Measurements from ENCODE around the gene RPS26. TPM values are rescaled to one million over a fixed set of nuclear protein-coding genes. Genes with fewer than 3 reads are reported as not detected.

The RPS26 gene
- total and polyA plus RNA-seq, 2 of the 13 experiments (the other 11 are each of a cell fraction or from before 2014, with no cell fraction given): 150 to 421 TPM

DNA sequence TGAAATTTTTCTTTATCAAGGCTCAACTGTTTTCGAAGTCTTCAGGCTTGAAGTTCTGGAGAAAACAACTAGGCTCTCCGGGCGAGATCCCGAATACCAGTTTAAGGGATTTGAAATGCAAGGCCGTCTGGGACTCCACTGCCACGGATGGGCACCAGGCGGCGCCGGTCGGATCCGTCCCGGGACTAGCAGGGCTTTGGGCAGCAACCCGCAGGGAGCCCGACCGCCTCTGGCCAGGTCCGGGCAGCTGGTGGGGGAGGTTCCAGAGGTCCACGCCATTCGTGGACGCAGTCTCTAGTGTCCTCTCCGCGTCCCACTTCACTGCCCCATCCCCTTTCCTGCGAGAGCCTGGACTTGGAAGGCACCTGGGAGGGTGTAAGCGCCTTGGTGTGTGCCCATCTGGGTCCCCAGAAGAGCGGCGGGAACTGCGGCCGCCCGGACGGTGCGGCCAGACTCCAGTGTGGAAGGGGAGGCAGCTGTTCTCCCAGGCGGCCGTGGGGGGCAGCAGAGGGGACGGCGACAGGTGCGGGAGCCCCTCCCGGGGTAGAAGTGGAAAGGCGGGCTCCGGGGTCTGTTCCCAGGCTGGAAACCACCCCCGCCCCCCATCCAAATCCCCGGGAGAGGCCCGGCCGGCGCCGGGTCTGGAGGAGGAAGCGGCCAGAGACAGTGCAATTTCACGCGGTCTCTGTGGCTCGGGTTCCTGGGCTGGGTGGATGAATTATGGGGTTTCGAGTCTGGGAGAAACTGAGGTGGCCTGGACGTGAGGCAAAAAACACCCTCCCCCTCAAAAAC lies 37.4 kb downstream of the RPS26 start (continued):
- TF ChIP-seq, protein P1, sequence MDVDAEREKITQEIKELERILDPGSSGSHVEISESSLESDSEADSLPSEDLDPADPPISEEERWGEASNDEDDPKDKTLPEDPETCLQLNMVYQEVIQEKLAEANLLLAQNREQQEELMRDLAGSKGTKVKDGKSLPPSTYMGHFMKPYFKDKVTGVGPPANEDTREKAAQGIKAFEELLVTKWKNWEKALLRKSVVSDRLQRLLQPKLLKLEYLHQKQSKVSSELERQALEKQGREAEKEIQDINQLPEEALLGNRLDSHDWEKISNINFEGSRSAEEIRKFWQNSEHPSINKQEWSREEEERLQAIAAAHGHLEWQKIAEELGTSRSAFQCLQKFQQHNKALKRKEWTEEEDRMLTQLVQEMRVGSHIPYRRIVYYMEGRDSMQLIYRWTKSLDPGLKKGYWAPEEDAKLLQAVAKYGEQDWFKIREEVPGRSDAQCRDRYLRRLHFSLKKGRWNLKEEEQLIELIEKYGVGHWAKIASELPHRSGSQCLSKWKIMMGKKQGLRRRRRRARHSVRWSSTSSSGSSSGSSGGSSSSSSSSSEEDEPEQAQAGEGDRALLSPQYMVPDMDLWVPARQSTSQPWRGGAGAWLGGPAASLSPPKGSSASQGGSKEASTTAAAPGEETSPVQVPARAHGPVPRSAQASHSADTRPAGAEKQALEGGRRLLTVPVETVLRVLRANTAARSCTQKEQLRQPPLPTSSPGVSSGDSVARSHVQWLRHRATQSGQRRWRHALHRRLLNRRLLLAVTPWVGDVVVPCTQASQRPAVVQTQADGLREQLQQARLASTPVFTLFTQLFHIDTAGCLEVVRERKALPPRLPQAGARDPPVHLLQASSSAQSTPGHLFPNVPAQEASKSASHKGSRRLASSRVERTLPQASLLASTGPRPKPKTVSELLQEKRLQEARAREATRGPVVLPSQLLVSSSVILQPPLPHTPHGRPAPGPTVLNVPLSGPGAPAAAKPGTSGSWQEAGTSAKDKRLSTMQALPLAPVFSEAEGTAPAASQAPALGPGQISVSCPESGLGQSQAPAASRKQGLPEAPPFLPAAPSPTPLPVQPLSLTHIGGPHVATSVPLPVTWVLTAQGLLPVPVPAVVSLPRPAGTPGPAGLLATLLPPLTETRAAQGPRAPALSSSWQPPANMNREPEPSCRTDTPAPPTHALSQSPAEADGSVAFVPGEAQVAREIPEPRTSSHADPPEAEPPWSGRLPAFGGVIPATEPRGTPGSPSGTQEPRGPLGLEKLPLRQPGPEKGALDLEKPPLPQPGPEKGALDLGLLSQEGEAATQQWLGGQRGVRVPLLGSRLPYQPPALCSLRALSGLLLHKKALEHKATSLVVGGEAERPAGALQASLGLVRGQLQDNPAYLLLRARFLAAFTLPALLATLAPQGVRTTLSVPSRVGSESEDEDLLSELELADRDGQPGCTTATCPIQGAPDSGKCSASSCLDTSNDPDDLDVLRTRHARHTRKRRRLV (CRISPR knock-in tag; IDR thresholded peaks at IDR 0.05): no peak
- 0 out of 2 replicates have a peak, but pooled peaks have one; percentile 37 for TF ChIP-seq NAIF1 (CRISPR knock-in tag; IDR thresholded peaks at IDR 0.05; ENCODE audit: borderline replicate concordance)
- no peak for TF ChIP-seq ZFP82 (CRISPR knock-in tag; IDR thresholded peaks at IDR 0.05; ENCODE audit: borderline replicate concordance)
- TF ChIP-seq KDM6A (CRISPR knock-in tag; IDR thresholded peaks at IDR 0.05; ENCODE audit: low read depth): no peak
- 0 out of 2 replicates have a peak, but pooled peaks have one; percentile 36 for TF ChIP-seq GATAD1 (CRISPR knock-in tag; IDR thresholded peaks at IDR 0.05)
- peak; percentile 34; the same call in 1 of the 2 replicates for TF ChIP-seq SATB2 (CRISPR knock-in tag; IDR thresholded peaks at IDR 0.05)
- TF ChIP-seq ZNF501 (CRISPR knock-in tag; IDR thresholded peaks at IDR 0.05): 0 out of 2 replicates have a peak, but pooled peaks have one; percentile 33
- peak; percentile 79; the same call in 1 of the 2 replicates for TF ChIP-seq PCBP1 (IDR thresholded peaks at IDR 0.05; ENCODE audit: borderline replicate concordance, low read depth, low read length)
- no peak for TF ChIP-seq ZFYVE20 (CRISPR knock-in tag; IDR thresholded peaks at IDR 0.05; ENCODE audit: borderline replicate concordance, low read depth)
- TF ChIP-seq ZSCAN22 (CRISPR knock-in tag; IDR thresholded peaks at IDR 0.05): no peak
- TF ChIP-seq, protein P2, sequence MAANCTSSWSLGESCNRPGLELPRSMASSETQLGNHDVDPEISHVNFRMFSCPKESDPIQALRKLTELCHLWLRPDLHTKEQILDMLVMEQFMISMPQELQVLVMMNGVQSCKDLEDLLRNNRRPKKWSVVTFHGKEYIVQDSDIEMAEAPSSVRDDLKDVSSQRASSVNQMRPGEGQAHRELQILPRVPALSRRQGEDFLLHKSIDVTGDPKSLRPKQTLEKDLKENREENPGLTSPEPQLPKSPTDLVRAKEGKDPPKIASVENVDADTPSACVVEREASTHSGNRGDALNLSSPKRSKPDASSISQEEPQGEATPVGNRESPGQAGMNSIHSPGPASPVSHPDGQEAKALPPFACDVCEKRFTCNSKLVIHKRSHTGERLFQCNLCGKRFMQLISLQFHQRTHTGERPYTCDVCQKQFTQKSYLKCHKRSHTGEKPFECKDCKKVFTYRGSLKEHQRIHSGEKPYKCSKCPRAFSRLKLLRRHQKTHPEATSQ (CRISPR knock-in tag; IDR thresholded peaks at IDR 0.05; ENCODE audit: borderline replicate concordance): no peak
- TF ChIP-seq NFE2L1 (CRISPR knock-in tag; IDR thresholded peaks at IDR 0.05; ENCODE audit: borderline replicate concordance): no peak
- no peak for TF ChIP-seq HMGA1 (CRISPR knock-in tag; conservative IDR thresholded peaks at IDR 0.05)
- peak; percentile 78 for TF ChIP-seq PHF8 (CRISPR knock-in tag; IDR thresholded peaks at IDR 0.05)
- TF ChIP-seq ZBTB38 (CRISPR knock-in tag; IDR thresholded peaks at IDR 0.05): no peak
- TF ChIP-seq, protein P3, sequence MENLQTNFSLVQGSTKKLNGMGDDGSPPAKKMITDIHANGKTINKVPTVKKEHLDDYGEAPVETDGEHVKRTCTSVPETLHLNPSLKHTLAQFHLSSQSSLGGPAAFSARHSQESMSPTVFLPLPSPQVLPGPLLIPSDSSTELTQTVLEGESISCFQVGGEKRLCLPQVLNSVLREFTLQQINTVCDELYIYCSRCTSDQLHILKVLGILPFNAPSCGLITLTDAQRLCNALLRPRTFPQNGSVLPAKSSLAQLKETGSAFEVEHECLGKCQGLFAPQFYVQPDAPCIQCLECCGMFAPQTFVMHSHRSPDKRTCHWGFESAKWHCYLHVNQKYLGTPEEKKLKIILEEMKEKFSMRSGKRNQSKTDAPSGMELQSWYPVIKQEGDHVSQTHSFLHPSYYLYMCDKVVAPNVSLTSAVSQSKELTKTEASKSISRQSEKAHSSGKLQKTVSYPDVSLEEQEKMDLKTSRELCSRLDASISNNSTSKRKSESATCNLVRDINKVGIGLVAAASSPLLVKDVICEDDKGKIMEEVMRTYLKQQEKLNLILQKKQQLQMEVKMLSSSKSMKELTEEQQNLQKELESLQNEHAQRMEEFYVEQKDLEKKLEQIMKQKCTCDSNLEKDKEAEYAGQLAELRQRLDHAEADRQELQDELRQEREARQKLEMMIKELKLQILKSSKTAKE (CRISPR knock-in tag; IDR thresholded peaks at IDR 0.05; ENCODE audit: borderline replicate concordance): no peak
- TF ChIP-seq, protein P4, sequence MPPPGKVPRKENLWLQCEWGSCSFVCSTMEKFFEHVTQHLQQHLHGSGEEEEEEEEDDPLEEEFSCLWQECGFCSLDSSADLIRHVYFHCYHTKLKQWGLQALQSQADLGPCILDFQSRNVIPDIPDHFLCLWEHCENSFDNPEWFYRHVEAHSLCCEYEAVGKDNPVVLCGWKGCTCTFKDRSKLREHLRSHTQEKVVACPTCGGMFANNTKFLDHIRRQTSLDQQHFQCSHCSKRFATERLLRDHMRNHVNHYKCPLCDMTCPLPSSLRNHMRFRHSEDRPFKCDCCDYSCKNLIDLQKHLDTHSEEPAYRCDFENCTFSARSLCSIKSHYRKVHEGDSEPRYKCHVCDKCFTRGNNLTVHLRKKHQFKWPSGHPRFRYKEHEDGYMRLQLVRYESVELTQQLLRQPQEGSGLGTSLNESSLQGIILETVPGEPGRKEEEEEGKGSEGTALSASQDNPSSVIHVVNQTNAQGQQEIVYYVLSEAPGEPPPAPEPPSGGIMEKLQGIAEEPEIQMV (CRISPR knock-in tag; IDR thresholded peaks at IDR 0.05; ENCODE audit: low read depth): peak; percentile 60; the same call in 1 of the 2 replicates
- no peak for TF ChIP-seq SP2 (CRISPR knock-in tag; IDR thresholded peaks at IDR 0.05)
- TF ChIP-seq SOX5 (CRISPR knock-in tag; IDR thresholded peaks at IDR 0.05; ENCODE audit: borderline replicate concordance): peak; percentile 46; the same call in 1 of the 2 replicates
